ENCODE data around the gene ARHGEF25.
"Not testable (repeated sequence)": the region's sequence is repeated elsewhere in the genome, so short reads cannot be mapped to it uniquely, and the experiment has no call there.

Gene ARHGEF25

GRCh38 chr12:57638096-57638495, 26.9 kb downstream of the ARHGEF25 start:
- no peak for DNase-seq

GRCh38 chr12:57640175-57641042, 29.2 kb downstream of the ARHGEF25 start:
- DNase-seq = no peak

- DNase-seq = no peak
Measured at GRCh38 chr12:57641699-57642442, 30.6 kb downstream of the ARHGEF25 start.

GRCh38 chr12:57645990-57646658, 34.9 kb downstream of the ARHGEF25 start:
- DNase-seq = not testable (repeated sequence)

- DNase-seq = not testable (repeated sequence)
Measured at GRCh38 chr12:57646659-57647049, 35.4 kb downstream of the ARHGEF25 start.

GRCh38 chr12:57654042-57654441, 42.8 kb downstream of the ARHGEF25 start:
- DNase-seq = no peak

- no peak for DNase-seq
Measured at GRCh38 chr12:57655541-57656240, 44.5 kb downstream of the ARHGEF25 start.

- DNase-seq = not testable (repeated sequence)
Measured at GRCh38 chr12:57656408-57656807, 45.2 kb downstream of the ARHGEF25 start.

GRCh38 chr12:57657744-57658143, 46.5 kb downstream of the ARHGEF25 start:
- DNase-seq = no peak

- no peak for DNase-seq
Measured at GRCh38 chr12:57658890-57659289, 47.7 kb downstream of the ARHGEF25 start.

- DNase-seq = no peak
Measured at GRCh38 chr12:57661376-57661775, 50.1 kb downstream of the ARHGEF25 start.

- not testable (repeated sequence) for DNase-seq
Measured at GRCh38 chr12:57665066-57665820, 54.0 kb downstream of the ARHGEF25 start.

Data from AML-193 (cell line).